Right kidney (tissue), 1 donor: ENCODE data around the gene PFDN5.
"Not testable (repeated sequence)": the region's sequence is repeated elsewhere in the genome, so short reads cannot be mapped to it uniquely, and the experiment has no call there.

ENCODE experiments used
- DNase-seq: peaks from one replicate; pipeline ENCODE4 v3.0.0-alpha.2; 2016

The PFDN5 gene

DNA sequence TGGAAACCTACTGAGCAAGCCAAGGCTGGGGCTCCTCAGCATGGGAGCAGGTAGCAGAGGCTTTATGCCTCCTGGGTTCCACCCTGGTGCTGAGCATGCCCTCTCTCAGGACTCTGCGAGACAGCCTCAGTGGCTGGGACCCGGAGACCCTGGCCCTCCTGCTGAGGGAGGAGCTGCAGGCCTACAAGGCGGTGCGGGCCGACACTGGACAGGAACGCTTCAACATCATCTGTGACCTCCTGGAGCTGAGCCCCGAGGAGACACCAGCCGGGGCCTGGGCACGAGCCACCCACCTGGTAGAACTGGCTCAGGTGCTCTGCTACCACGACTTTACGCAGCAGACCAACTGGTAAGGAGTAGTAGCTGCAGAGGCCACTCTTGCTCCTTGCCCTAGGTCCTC, 18.8 kb upstream of the PFDN5 start:
- no peak for DNase-seq

DNA sequence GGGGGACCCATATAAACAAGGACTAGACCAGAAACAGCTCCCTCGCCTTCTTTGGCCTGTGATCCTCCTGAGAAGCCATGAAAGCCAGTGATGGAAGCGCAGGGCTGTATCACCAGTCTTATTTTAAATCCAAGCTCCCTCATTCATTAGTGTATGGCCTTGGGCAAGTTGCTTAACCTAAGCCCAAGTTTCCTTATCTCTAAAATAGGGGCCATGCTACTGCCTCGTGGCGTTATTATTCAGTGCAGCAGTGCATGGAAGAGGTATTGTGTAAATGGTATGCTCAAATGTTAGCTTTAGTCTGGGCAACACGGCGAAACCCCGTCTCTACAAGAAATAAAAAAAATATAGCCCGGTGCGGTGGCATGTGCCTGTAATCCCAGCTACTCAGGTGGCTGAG, 17.4 kb upstream of the PFDN5 start:
- no peak for DNase-seq

DNA sequence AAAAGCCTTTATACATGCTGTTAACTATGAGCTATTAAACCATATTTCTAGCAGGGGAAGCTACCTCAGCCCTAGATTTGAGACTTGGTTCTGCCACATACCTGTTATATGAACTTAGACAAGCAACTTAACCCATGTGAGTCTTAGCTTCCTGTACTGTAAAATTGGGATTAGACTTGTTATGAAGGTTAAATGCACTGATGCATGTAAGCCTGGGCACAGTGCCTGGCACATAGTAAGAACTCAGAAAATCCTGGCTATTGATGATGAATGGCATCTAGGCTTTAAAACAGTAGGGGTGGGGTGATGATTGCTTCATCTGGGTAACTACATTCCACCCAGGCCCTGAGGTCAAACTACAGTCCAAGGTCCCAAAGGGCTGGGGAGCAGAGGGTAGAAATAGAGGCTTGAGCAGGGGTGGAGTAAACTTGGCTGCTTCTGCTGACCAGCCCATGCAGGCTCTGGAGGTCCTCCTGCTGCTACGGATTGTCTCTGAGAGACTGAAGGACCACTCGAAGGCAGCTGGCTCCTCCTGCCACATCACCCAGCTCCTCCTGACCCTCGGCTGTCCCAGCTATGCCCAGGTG, 16.0 kb upstream of the PFDN5 start:
- no peak for DNase-seq

DNA sequence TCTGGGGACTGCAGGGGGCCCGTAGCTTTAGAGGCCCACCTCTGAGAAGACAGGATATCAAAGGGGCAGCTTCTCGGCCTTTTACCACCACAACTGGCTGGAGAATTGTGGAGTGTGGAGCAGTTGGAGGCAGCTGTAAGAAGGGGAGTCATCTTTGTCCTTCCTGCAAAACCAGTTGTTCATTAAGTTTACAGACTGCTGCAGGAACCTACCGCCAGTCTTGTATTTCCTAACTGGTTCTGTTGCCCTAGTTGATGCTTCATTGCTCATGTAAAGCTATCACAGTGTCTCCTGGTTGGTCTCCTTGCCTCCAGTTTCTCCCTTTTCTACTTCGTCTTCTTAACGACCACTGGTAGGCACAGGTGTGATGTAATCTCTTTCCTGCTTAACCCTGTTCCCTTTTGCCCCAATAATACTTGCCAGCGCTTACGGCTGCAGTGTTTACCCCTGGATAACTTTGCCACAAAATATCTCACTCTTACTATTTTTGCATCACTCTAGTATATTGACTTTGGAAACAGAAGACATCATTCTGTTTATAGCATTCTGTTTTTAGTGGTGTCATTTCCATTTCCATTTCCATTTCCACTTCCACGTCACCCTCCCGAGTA, 15.3 kb upstream of the PFDN5 start:
- DNase-seq, result no peak

GRCh38 chr12:53286448-53286847, 8.9 kb upstream of the PFDN5 start:
- no peak for DNase-seq

DNA sequence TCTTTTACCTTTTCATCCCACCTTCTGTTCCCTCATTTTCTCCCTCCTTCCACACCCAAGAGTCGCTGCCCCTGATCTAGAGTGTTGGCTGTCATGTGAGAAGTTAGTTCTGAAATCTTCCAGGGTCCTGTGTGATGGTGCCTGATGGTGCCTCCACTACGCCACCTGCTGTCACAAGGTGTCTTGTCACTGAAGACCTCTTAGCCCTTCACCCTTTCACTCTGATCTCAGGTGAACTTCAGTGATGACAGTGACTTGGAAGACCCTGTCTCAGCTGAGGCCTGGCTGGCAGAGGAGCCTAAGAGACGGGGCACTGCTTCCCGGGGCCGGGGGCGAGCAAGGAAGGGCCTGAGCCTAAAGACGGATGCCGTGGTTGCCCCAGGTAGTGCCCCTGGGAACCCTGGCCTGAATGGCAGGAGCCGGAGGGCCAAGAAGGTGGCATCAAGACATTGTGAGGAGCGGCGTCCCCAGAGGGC, 7.6 kb upstream of the PFDN5 start:
- peak; percentile 24 for DNase-seq

DNA sequence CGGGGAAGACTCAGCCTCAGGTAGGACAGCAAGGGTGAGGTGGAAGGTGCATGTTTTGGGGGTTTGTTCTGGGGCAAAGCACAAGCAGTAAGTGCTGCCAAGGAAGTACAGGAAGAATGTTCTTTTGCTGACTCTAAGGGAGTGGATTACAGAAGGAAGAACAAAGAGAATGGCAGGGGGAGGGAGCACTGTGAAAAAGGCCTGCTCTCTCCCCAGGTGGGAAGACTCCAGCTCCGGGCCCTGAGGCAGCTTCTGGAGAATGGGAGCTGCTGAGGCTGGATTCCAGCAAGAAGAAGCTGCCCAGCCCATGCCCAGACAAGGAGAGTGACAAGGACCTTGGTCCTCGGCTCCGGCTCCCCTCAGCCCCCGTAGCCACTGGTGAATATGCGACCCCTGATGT, 7.0 kb upstream of the PFDN5 start:
- DNase-seq, result no peak

GRCh38 chr12:53289891-53290290, 5.5 kb upstream of the PFDN5 start:
- DNase-seq, result no peak

DNA sequence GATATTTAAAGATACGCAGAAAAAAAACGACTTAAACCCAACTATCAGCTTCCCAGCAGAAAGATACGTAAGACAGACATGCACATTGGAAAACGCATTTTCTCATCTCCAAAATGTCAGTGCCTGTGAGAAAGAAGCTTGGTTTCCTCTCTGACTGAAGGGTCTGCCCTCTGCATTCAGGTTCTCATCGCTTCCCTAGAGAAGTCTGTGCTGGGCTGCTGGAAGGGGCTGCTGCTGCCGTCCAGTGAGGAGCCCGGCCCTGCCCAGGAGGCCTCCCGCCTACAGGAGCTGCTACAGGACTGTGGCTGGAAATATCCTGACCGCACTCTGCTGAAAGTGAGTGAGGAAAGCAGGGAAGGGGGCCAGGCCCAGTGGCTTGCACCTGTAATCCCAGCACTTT, 4.7 kb upstream of the PFDN5 start:
- no peak for DNase-seq

GRCh38 chr12:53292426-53292825, 2.9 kb upstream of the PFDN5 start:
- DNase-seq, result no peak

DNA sequence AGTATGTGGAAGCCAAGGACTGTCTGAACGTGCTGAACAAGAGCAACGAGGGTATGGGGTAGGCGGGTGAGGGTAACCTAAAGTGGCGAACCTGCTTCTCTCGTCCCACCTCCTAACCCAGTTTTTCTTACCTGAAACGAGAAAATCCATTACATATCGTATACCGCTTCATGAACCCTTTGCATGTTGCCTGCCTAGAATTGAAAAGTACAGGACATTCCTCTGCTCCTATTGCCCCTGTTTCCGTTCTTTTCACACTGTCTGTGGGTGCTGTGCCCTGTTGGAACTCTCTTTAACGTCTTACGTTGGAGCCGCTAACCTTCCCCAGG, 513 bp downstream of the PFDN5 start:
- no peak for DNase-seq

GRCh38 chr12:53297106-53297505, 1.8 kb downstream of the PFDN5 start:
- DNase-seq, result not testable (repeated sequence)

GRCh38 chr12:53298164-53298563, 2.8 kb downstream of the PFDN5 start:
- DNase-seq, result no peak

DNA sequence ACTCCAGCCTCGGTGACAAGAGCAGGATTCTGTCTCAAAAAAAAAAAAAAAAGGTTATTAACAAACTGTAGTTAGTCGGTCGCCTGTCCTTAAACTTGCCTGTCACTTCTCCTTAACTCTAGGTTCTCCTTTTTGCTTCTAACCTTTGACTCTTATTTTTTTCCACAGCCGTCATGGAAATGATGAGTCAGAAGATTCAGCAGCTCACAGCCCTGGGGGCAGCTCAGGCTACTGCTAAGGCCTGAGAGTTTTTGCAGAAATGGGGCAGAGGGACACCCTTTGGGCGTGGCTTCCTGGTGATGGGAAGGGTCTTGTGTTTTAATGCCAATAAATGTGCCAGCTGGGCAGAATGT, 3.7 kb downstream of the PFDN5 start:
- no peak for DNase-seq

DNA sequence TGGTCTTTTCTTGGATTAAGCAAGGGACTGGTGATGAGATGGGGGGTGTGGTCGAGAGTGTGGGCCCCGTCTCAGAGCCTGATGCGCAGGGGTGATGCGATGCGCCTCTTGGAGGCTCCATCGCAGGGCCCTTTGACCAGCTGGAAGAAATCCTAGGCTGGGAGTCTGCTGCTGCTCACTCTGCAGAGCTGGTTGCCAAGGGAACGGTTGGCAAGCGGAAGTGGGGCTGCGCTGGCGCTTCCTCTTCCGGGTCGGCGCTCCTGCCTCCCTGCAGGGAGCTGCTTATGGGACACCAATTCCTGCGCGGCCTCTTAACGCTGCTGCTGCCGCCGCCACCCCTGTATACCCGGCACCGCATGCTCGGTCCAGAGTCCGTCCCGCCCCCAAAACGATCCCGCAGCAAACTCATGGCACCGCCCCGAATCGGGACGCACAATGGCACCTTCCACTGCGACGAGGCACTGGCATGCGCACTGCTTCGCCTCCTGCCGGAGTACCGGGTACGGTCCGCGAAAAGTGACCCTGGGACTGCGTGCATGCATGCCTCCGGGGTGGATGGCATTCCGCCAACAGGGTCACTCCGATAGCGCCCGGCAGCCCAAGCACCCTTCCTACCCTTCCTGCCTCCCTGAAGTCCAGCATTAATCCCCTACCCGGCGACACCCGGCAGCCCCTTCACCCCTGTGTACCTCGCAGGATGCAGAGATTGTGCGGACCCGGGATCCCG, 4.3 kb downstream of the PFDN5 start, which contains the start of gene MYG1:
MYG1 (plus strand) TSS at position 242 of the 727 bp plus-strand sequence; CDS start at position 285, 43 bp downstream.
- peak; percentile 84 for DNase-seq

DNA sequence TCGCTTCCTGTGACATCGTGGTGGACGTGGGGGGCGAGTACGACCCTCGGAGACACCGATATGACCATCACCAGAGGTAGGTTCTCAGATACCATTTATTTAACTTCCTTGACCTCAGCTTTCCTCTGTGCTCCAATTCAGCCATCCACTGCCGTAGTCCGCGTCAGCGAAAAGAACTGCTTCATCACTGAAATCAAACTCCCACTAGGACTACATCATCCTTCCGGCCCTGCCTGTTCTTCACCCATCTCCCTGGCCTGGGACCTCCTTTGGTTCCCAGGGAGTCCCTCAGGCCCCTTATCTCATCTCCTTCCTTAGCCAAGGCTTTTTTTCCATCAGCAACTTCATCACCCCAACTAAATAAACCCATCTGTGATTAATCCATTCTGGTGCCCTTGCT, 4.8 kb downstream of the PFDN5 start:
- DNase-seq, result no peak

- no peak for DNase-seq
Observed at GRCh38 chr12:53302903-53303302, 7.6 kb downstream of the PFDN5 start.

DNA sequence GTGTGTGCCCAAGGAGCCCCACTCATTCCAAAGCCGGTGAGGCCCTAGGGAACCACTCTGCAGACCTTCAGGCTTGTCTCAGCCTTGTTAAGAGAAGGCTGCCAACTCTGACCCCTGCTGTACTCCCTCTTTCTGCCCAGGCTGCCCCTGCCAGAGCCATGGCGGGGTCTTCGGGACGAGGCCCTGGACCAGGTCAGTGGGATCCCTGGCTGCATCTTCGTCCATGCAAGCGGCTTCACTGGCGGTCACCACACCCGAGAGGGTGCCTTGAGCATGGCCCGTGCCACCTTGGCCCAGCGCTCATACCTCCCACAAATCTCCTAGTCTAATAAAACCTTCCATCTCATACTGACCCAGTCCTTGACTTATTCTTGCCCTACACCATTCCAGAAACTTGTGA, 11.5 kb downstream of the PFDN5 start:
- DNase-seq, result no peak

GRCh38 chr12:53308276-53308675, 12.9 kb downstream of the PFDN5 start:
- DNase-seq, result no peak

- DNase-seq, result no peak
Observed at GRCh38 chr12:53313996-53314395, 18.7 kb downstream of the PFDN5 start.

GRCh38 chr12:53320352-53321195, 25.2 kb downstream of the PFDN5 start:
- DNase-seq, result no peak

DNA sequence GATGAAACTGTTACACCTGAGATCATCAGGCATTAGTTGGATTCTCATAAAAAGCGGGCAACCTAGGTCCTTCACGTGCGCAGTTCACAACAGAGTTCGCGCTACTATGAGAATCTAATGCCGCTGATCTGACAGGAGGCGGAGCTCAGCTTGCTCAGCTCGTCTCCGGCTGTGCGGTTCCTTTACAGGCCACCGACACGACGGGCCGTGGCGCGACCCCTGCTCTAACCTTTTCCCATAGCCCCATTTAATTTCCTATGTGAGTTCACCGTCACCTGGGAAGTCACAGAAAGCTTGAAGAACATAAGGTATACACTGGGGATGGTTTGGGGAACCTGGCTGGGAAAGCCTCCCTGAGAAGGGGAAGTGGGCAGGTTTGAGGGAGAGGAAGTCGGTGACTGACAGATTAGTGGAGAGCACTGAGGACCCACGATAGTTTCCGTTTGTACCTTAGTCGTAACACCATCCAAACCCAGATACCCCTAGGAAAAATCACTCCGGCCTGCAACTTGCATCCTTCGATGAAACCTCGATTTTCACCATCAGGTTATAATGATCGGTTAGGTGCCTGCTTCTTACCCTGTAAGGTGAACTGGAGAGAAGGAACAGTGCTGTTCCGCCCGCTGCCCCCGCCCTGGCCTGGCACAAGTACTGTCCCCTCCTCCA, 28.9 kb downstream of the PFDN5 start:
- no peak for DNase-seq
